DND-41 (cell line): ENCODE data around the gene TMEM184C.
A peak's percentile ranks its signal among the peaks of the same experiment; 100 is the strongest.

Source experiments
- ATAC-seq: fragments of 200-7000 bp; cut with Tn5 transposase; 3 replicates; pipeline ENCODE4 v1.9.1; 2021; ENCODE audit warnings: low read depth; ENCODE audit not compliant: insufficient read depth
- DNase-seq: peaks from one replicate; pipeline ENCODE4 v3.0.0-alpha.2; 2020
- H2AFZ ChIP-seq: 2 replicates; pipeline ENCODE4 v1.6.0; 2012; ENCODE audit warnings: low read depth, low read length
- H3K27ac ChIP-seq: 2 replicates; pipeline ENCODE4 v1.5.1; 2012; ENCODE audit warnings: low read length, inconsistent platforms
- H3K27me3 ChIP-seq: fragments of 200-600 bp; sonication (generic); 2 replicates; pipeline ENCODE4 v1.6.0; 2012; ENCODE audit warnings: low read length, mild to moderate bottlenecking, inconsistent platforms; ENCODE audit not compliant: insufficient read depth, poor library complexity
- H3K36me3 ChIP-seq: 2 replicates; pipeline ENCODE4 v1.5.1; 2012; ENCODE audit warnings: low read length, inconsistent platforms; ENCODE audit not compliant: insufficient read depth
- H3K4me1 ChIP-seq: 2 replicates; pipeline ENCODE4 v1.5.1; 2012; ENCODE audit warnings: mild to moderate bottlenecking, low read length; ENCODE audit not compliant: insufficient read depth
- H3K4me2 ChIP-seq: 2 replicates; pipeline ENCODE4 v1.6.0; 2012; ENCODE audit warnings: mild to moderate bottlenecking, moderate library complexity, low read length, inconsistent platforms; ENCODE audit not compliant: insufficient read depth
- H3K4me3 ChIP-seq, 2 experiments: fragments of 200-600 bp in 1 of 2; shearing (Covaris generic) in 1 of 2; 2 replicates each; pipeline ENCODE4 v1.5.1; 2012 to 2016; ENCODE audit warnings: inconsistent platforms in 2 of 2, low read length in 2 of 2, mild to moderate bottlenecking in 2 of 2, low read depth in 1 of 2, moderate library complexity in 1 of 2
- H3K79me2 ChIP-seq: 2 replicates; pipeline ENCODE4 v1.6.0; 2012; ENCODE audit warnings: low read length, inconsistent platforms; ENCODE audit not compliant: insufficient read depth
- H3K9ac ChIP-seq: 2 replicates; pipeline ENCODE4 v1.6.0; 2012; ENCODE audit warnings: low read depth, mild to moderate bottlenecking, inconsistent platforms, low read length, moderate library complexity
- H3K9me3 ChIP-seq: 2 replicates; pipeline ENCODE4 v1.5.1; 2012; ENCODE audit warnings: low read length, moderate library complexity, mild to moderate bottlenecking, inconsistent platforms; ENCODE audit not compliant: insufficient read depth, severe bottlenecking
- H4K20me1 ChIP-seq: 2 replicates; pipeline ENCODE4 v1.6.0; 2012; ENCODE audit warnings: low read length; ENCODE audit not compliant: insufficient read depth
- CTCF ChIP-seq: IDR thresholded peaks from 2 replicates; pipeline ENCODE4 v1.5.1; 2012; ENCODE audit warnings: borderline replicate concordance, low read length, moderate library complexity, mild to moderate bottlenecking; ENCODE audit not compliant: poor library complexity, severe bottlenecking; ENCODE audit errors: extremely low read depth
- EZH2 ChIP-seq: IDR thresholded peaks from 3 replicates; pipeline ENCODE4 v1.6.1; 2012; ENCODE audit warnings: borderline replicate concordance, low read depth, mild to moderate bottlenecking, moderate library complexity, low read length, inconsistent platforms; ENCODE audit not compliant: severe bottlenecking

TMEM184C gene

DNA sequence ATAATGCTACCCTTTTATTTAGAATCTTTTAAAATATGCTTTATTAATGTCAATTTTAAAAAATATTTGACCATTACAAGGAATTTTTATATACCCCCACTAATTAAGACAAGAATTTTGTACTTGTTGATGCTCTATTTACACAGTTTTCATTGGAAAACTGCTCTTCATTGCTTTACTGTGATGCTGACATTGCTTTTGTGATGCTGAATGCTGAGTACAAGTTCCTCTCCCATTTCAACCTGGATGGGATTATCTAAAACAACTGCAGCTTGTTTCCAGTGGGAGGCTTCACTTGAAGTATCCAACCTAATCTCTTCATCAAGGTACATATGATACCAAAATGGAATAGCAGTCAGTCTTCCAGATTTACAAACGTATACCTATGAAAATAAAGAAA lies 21.2 kb downstream of the TMEM184C start:
- peaks cover 72% of the 10 kb centered on the region for H3K36me3 ChIP-seq
- no peak overlapping the region for H3K9ac ChIP-seq

DNA sequence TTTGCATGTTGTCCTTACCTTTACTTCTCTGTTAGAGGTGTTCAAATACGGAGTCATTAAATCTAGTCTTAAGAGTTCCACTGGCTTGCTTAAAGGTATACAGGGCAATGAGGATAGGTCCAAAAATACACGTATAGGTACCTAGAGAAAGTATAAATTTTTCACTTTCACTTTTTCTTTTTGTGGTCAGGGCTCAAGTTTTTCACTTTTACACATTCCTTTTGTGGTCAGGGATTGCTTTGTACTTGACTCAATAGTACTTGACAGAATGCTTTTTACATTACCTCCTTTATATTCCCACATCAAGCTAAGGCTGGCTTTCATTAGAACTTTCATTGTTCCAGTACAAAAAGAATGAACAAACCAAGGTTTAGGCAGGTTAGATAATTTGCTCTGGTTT lies 21.7 kb downstream of the TMEM184C start:
- TF ChIP-seq EZH2 (no peak), CTCF (no peak)
- H3K36me3 ChIP-seq, result peaks cover 70% of the 10 kb centered on the region
- peak; percentile 27; the same call in 1 of the 3 replicates for ATAC-seq

More for the DNA sequence above, 21.2 kb downstream of the TMEM184C start:
- no peaks in the 10 kb centered on the region for H3K9me3 ChIP-seq
- no peaks in the 10 kb centered on the region for H3K27me3 ChIP-seq
- TF ChIP-seq CTCF (no peak), EZH2 (no peak)
- H3K4me2 ChIP-seq, result no peak overlapping the region
- no peaks in the 10 kb centered on the region for H3K79me2 ChIP-seq
- no peak overlapping the region for H3K27ac ChIP-seq
- ATAC-seq, result no peak
- H4K20me1 ChIP-seq, result no peaks in the 10 kb centered on the region
- DNase-seq, result no peak
- H3K4me1 ChIP-seq, result no peaks in the 10 kb centered on the region
- H2AFZ ChIP-seq, result no peak overlapping the region
- H3K4me3 ChIP-seq, result no peak overlapping the region

GRCh38 chr4:147639388-147639787 lies 22.2 kb downstream of the TMEM184C start:
- no peak overlapping the region for H3K4me3 ChIP-seq
- no peak for ATAC-seq
- H3K36me3 ChIP-seq, result peaks cover 66% of the 10 kb centered on the region

More for the DNA sequence above, 21.7 kb downstream of the TMEM184C start:
- Histone ChIP-seq H3K27me3 (no peaks in the 10 kb centered on the region), H2AFZ (no peak overlapping the region), H3K9me3 (no peaks in the 10 kb centered on the region), H3K4me2 (no peak overlapping the region), H3K9ac (no peak overlapping the region), H3K79me2 (no peaks in the 10 kb centered on the region; the same call in 1 of the 2 replicates), H3K27ac (no peak overlapping the region), H4K20me1 (no peaks in the 10 kb centered on the region), H3K4me1 (no peaks in the 10 kb centered on the region), H3K4me3 (no peak overlapping the region)
- no peak for DNase-seq

More at GRCh38 chr4:147639388-147639787, 22.2 kb downstream of the TMEM184C start:
- TF ChIP-seq EZH2, result no peak
- TF ChIP-seq CTCF, result no peak
- H3K9ac ChIP-seq, result no peak overlapping the region
- H3K27me3 ChIP-seq, result no peaks in the 10 kb centered on the region
- DNase-seq, result no peak
- peaks cover 2% of the 10 kb centered on the region; the same call in 1 of the 2 replicates for H3K79me2 ChIP-seq
- H2AFZ ChIP-seq, result no peak overlapping the region
- H3K27ac ChIP-seq, result no peak overlapping the region
- no peaks in the 10 kb centered on the region for H3K4me1 ChIP-seq
- H3K4me2 ChIP-seq, result no peak overlapping the region
- H3K9me3 ChIP-seq, result no peaks in the 10 kb centered on the region
- no peaks in the 10 kb centered on the region for H4K20me1 ChIP-seq
